ENCODE data around the gene KCTD5. TPM values are rescaled to one million over a fixed set of nuclear protein-coding genes. Genes with fewer than 3 reads are reported as not detected.
"Not testable (repeated sequence)": the region's sequence is repeated elsewhere in the genome, so short reads cannot be mapped to it uniquely, and the experiment has no call there.

The KCTD5 gene
- polyA plus RNA-seq, 1 experiment = 34.5 TPM

- no peak for TF ChIP-seq CTCF (IDR thresholded peaks at IDR 0.05; ENCODE audit: insufficient read depth, low read depth, low read length)
- ChIA-PET CTCF (no interaction called here), POLR2A (no interaction called here)
- no peak overlapping the region for H3K4me3 ChIP-seq (ENCODE audit: low read depth, low read length)
- DNase-seq (ENCODE audit: low read depth) = no peak
- H3K27me3 ChIP-seq (ENCODE audit: control insufficient read depth, insufficient read depth, low read length) = no peaks in the 10 kb centered on the region
- H3K36me3 ChIP-seq (ENCODE audit: control insufficient read depth, insufficient read depth, low read length) = peaks cover 6% of the 10 kb centered on the region
Measured at GRCh38 chr16:2686912-2687507, 4.7 kb downstream of the KCTD5 start.

- DNase-seq (ENCODE audit: low read depth) = no peak
- no peak for TF ChIP-seq CTCF (IDR thresholded peaks at IDR 0.05; ENCODE audit: insufficient read depth, low read depth, low read length)
- no peaks in the 10 kb centered on the region for H3K27me3 ChIP-seq (ENCODE audit: control insufficient read depth, insufficient read depth, low read length)
- H3K36me3 ChIP-seq (ENCODE audit: control insufficient read depth, insufficient read depth, low read length) = peaks cover 7% of the 10 kb centered on the region
- POLR2A ChIA-PET = no interaction called here
- H3K4me3 ChIP-seq (ENCODE audit: low read depth, low read length) = no peak overlapping the region
- CTCF ChIA-PET = no interaction called here
Measured at GRCh38 chr16:2687531-2688308, 5.4 kb downstream of the KCTD5 start.

- DNase-seq (ENCODE audit: low read depth); H3K27me3 ChIP-seq (ENCODE audit: control insufficient read depth, insufficient read depth, low read length); H3K4me3 ChIP-seq (ENCODE audit: low read depth, low read length); H3K36me3 ChIP-seq (ENCODE audit: control insufficient read depth, insufficient read depth, low read length); CTCF ChIA-PET; POLR2A ChIA-PET: not testable (repeated sequence)
Measured at GRCh38 chr16:2689422-2689821, 7.1 kb downstream of the KCTD5 start.

- Histone ChIP-seq H3K27me3 (ENCODE audit: control insufficient read depth, insufficient read depth, low read length) (no peaks in the 10 kb centered on the region), H3K4me3 (ENCODE audit: low read depth, low read length) (no peak overlapping the region), H3K36me3 (ENCODE audit: control insufficient read depth, insufficient read depth, low read length) (peaks cover 7% of the 10 kb centered on the region)
- DNase-seq (ENCODE audit: low read depth) = no peak
- ChIA-PET POLR2A (no interaction called here), CTCF (no interaction called here)
- TF ChIP-seq CTCF (IDR thresholded peaks at IDR 0.05; ENCODE audit: insufficient read depth, low read depth, low read length) = no peak
Measured at GRCh38 chr16:2689968-2690801, 7.9 kb downstream of the KCTD5 start.

GRCh38 chr16:2690852-2691251, 8.5 kb downstream of the KCTD5 start:
- no peak overlapping the region for H3K4me3 ChIP-seq (ENCODE audit: low read depth, low read length)
- ChIA-PET CTCF (no interaction called here), POLR2A (no interaction called here)
- H3K36me3 ChIP-seq (ENCODE audit: control insufficient read depth, insufficient read depth, low read length) = peaks cover 7% of the 10 kb centered on the region
- DNase-seq (ENCODE audit: low read depth) = no peak
- TF ChIP-seq CTCF (IDR thresholded peaks at IDR 0.05; ENCODE audit: insufficient read depth, low read depth, low read length) = no peak
- H3K27me3 ChIP-seq (ENCODE audit: control insufficient read depth, insufficient read depth, low read length) = no peaks in the 10 kb centered on the region

Measured in BJ (cell line).